ENCODE data around the gene ADAM10.

DNA sequence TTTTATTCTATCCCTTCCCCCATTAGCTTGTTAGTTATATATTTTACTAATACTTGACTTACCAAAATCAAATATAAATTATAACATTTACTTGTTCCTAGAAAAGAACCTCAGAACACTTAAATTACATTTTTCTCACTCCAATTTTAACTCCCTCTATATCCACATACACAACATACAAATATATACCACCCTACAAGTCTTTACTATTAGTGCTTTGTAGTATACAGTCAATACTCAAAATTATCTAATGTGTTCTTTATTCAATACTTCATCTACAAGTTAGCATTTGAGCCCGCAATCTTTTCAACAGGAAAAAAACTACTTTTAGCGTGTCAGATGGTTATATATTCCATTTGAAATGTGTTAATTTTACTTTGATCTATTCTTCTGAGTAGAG is 100.3 kb downstream of the ADAM10 start:
- TF ChIP-seq, protein P1, sequence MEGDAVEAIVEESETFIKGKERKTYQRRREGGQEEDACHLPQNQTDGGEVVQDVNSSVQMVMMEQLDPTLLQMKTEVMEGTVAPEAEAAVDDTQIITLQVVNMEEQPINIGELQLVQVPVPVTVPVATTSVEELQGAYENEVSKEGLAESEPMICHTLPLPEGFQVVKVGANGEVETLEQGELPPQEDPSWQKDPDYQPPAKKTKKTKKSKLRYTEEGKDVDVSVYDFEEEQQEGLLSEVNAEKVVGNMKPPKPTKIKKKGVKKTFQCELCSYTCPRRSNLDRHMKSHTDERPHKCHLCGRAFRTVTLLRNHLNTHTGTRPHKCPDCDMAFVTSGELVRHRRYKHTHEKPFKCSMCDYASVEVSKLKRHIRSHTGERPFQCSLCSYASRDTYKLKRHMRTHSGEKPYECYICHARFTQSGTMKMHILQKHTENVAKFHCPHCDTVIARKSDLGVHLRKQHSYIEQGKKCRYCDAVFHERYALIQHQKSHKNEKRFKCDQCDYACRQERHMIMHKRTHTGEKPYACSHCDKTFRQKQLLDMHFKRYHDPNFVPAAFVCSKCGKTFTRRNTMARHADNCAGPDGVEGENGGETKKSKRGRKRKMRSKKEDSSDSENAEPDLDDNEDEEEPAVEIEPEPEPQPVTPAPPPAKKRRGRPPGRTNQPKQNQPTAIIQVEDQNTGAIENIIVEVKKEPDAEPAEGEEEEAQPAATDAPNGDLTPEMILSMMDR (IDR thresholded peaks at IDR 0.05) = no peak
- no peak for TF ChIP-seq POLR2AphosphoS5 (IDR thresholded peaks at IDR 0.05)
- no peak for TF ChIP-seq POLR2A (IDR thresholded peaks at IDR 0.05)

Data from breast epithelium (tissue), 3 donors.